NOMO-1 treated with DMSO at 0.1 percent for 48 hours (cell line): Measurements from ENCODE around the gene PLAC8.
A peak's percentile ranks its signal among the peaks of the same experiment; 100 is the strongest.
"Not testable (repeated sequence)": the region's sequence is repeated elsewhere in the genome, so short reads cannot be mapped to it uniquely, and the experiment has no call there.

Experiments
- DNase-seq: peaks from one replicate; lab custom pipeline; 2025; ENCODE audit not compliant: unreplicated experiment; lab: John Stamatoyannopoulos, UW

PLAC8 gene

DNA sequence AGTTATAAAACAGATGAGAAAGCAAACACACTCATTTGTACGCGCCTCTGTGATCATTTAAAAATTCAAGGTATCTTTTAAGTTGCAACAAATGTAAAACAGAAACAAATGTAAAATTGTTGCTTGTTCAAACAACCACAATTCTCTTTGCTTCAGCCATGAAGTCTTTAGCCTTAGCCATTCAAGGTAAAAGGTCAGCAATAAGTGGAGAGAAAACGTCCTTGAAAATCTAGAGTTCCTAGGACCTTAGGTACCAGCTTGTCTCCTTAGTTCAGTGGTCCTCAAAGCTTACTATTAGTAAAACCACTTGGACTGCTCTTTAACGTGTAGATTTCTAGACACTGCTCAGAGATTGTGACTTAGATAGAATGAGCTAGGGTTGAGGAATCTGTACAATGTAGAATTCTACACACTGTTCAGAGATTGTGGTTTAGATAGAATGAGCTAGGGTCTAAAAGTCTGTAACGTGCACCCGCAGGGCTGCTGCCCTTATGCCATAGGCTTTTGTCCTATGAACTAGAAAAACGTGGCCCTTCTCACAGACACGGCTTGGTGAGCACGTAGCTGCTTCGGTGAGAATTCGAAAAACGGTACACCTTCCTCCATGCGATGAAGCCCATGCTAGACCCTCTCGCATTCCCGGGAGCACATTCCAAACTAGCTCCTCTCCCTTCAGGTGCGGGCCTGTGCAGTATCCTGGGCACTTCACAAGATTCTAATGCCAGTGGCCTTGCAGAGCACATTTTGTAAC lies 1.7 kb downstream of the PLAC8 start:
- DNase-seq: peak; percentile 62

DNA sequence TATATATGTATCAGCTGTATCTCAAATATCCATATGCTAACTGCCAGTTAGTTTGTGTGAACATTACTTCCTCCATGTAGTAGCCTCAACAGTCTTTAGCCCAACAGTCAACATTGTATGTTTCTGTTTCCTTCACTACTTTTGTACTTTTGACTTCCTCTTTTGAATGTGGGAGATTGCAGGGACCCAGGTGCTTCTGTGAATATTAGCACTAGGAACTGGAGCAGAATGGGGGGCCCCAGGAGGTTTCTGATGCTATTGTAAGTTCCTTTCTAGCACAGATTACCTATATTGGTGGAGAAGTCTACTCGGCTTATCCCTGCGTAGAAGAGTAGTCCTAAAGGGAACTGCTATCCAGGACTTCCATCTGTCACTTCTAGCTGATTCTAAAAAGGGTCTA lies 2.3 kb downstream of the PLAC8 start:
- peak; percentile 94 for DNase-seq

DNA sequence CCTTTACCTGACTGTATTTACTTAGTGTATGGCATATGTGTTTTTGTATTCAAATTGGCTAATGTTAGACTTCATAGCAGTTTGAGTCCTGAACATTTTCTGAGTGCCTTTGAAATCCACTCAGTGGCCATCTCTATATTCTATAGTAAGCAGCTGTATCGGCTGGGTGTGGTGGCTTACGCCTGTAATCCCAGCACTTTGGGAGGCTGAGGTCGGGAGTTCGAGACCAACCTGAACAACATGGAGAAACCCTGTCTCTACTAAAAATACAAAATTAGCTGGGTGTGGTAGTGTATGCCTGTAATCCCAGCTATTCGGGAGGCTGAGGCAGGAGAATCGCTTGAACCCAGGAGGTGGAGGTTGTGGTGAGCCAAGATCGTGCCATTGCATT lies 2.8 kb downstream of the PLAC8 start:
- DNase-seq: not testable (repeated sequence)

DNA sequence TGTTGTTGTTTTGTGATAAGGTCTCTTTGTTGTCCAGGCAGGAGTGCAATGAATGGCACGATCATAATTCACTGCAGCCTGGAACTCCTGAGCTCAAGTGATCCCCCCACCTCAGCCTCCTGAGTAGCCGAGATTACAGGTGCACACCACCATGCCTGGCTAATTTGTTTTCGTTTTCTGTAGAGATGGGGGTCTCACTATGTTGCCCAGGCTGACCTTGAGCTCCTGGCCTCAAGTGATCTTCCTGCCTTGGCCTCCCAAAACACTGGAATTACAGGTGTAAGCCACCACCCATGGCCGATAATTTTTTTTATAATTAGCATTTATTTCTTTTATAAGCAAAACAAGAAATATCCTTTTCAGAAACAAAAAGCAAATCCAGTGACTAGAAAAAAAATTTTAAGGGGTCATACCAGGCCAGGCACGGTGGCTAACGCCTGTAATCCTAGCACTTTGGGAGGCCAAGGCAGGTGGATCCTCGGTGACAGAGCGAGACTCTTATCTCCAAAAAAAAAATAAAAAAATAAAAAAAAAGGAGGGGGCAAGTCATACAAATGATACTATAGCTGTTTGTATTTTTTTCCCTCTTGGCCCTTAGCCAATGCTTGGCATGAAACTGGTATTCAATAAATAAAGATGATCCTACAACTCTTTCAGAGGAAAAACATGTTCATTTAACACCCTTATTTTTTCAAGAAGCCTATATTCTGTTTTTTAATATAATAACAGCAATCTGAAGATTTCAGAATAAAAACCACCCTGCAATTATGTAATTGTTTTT lies 3.4 kb downstream of the PLAC8 start:
- DNase-seq: no peak

DNA sequence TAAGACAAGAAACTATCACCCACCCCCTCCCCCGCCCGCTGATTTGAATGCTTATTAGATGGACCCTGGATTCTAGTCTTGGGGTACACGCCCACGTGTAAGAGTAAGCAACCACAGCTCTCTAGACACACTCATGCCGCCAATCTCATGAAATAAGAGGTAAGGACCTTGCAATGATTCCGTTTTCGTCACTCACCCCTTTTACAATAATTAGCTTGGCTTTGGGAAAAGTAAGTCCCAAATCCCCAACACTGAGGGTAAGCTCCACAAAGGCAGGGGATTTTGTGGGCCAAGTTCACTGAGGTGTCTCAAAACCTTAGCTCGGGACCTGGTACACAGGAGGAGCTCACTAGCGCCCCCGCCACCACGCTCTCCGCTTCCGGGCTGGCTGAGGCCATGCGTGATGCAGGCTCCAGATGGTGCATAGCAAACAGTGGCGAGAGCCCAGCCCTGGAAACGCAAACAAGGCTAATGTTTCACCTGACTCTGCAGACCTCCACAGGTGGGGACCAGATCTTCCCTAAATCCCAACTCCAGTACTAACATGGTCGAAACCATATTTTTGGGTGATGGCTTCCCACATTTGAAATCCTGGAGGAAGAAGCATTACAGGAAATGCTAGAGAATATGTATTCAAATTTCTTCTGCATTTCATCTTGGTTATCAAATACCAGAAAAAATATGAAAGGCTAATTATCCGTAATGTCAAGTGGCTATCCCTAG lies 4.1 kb downstream of the PLAC8 start:
- DNase-seq: peak; percentile 84

DNA sequence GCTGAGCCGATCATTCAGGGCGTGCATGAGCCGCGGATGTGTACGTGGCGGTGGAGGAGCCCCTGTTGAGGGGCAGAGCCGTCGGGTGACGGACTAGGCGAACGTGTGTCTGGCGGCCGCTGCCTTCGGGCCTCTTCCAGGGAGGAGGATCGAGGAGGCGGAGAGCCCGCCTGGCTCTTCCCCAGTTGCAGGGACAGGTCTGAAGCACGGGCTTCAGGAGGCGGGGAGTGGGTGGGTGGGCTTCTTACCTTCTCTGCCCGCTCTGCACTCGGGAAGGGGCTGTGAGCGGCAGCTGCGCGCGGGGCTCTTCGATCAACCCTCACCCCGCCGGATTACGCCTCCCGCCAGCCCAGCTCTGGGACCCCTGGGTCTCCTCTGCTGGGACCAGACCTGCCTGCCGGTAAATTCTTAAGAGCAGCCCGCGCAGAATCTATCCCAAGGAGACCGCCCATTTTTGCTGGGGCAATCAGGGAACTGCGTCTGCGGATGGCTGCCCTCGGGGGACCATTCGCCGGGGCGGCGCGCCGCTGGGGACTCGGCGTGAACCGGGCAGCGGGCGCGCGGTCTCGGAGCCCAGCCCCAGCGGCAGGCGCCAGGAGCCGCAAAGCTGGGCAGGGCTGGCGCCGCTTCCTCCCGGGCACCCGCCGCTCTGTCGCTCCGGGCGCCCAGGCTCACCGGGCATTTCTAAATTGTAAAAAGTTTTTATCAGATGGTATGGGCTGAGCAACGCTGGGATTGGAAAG lies 4.9 kb downstream of the PLAC8 start:
- DNase-seq: peak; percentile 30

DNA sequence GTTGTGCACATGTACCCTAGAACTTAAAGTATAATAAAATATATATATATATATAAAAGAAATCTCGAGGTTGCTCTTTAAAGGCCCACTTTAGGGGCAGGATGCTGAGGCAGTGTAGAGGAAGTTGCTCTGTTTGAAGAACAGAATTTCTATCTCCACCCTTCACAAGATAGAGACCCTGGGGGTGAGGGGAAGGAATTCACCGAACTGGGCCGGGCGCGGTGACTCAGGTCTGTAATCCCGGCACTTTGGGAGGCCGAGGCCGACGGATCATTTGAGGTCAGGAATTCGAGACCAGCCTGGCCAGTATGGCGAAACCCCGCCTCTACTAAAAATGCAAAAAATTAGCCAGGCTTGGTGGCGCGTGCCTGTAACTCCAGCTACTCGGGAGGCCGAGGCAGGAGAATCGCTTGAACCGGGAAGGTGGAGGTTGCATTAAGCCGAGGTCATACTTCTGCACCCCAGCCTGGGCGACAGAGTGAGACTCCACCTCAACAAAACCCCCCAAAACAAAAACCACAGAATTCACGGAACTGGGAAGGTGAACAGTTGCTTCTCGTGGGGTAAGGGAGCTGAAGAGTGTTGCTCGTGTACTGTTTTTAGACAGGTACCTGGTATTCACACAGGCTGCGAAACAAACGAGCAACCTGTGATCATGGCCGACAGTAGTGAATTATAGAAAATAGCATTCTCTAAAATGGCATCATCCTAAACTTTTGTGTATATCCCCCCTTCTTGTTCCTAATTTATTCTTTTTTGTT lies 6.2 kb downstream of the PLAC8 start:
- no peak for DNase-seq

DNA sequence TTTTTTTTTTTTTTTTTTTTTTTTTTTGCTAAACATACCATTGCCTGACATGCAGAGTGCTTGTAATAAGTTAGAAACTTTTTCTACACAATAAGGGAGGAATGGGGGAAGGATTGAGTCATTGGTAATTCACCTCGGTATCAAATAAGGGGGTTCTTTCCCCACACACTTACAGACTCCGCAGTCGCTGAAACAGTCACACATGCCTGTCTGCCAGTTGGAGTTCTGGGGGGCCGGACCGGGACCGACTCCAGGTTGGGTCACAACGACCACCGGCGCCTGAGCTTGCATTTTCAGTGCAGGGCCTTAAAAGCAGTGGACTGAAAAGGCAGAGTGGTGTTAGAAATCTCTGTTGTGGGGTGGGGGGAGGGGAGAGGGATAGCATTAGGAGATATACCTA lies 6.9 kb downstream of the PLAC8 start:
- DNase-seq: no peak

DNA sequence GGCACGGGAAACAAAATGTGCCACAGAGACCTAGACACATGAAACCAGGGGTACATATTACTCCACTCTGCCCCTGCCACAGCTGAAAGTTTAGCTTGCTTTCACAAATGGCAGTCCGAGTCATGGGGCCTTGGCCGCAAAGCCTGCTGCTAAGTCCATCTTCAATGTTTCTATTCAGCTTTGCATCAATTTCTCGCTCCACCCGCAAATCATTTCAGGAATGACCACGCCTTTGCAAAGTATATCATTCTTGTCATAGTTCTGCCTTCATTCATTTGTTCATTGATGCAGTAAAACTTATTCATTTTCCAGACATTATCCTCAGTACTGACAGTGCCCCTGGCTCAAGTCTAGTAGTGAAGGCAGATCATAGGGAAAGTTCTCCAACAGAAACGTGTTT lies 9.5 kb downstream of the PLAC8 start:
- DNase-seq: no peak

DNA sequence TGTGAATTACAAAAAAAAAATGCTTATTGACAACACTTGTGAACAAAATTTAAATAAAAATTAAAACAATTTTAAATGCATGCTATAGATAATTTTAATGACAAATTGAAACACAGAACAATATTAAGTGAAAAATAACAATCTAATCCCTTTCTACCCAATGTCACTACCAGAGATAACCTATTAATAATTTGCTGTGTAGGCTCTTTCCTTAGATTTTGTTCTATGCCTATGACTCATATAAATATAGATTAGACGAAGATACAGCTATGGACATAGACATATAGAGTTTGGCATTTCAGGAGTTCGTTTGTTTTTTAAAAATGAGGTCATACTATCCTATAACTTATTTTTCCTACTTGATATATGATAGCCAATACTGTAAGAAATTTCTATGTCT lies 18.1 kb downstream of the PLAC8 start:
- DNase-seq: no peak

DNA sequence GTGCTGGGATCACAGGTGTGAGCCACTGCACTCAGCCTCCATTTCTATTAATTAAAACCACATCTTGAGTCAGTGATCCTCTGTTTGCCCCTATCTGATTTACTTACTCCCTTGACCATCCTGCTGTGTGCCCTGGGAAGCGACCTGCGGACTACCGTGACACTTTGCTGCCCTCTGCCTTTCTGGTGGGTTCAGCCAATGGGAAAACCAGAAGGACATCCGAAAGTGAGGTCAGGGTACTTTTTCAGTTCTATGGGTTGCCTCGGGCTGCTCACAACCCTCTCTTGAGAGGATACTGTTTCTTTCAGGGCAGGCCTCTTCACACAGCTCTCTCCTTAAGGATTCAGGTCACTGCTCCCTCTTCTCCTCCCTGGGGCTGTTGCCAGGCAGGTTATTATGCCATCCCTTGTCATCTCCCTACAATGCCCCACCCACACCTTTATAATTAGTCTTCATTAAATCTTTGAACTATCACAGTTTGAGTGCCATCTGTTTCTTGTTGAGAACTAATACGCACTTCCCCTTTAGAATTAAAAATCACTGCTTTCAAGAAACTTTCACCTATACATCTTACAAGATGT lies 21.4 kb downstream of the PLAC8 start:
- no peak for DNase-seq

DNA sequence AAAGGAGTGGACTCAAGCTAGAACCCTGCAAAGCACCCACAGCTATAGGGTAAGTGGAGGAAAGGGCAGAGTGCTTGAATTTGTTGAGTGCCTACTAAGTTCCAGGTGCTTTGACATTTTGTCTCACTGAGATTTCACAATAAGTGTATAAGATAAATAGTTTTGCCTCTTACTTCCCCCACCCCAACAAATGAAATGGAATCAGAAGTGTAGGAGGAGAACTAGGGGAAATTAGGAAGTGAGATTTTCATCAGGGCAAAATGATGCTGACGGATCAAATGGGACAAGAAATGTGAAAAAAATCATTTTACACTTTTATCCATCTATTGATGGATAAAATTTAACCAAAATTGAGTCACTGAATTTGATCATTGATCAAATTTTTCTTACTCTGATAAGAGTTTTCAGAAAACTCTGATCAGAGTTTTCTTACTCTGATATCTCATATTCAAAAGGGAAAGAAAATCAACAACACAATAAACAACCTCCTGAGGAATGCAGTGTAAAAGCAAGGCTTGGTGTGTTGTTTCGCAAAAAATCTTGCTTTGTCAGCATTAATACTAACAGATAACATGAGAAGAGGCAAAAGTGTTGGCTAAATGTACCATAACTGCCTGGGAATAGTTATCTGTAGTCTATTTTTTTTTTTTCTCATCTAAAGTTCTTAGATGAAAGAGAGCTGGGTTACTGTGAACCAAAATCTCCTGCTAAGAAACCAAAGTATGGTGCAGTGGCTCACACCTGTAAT lies 24.9 kb downstream of the PLAC8 start:
- no peak for DNase-seq

DNA sequence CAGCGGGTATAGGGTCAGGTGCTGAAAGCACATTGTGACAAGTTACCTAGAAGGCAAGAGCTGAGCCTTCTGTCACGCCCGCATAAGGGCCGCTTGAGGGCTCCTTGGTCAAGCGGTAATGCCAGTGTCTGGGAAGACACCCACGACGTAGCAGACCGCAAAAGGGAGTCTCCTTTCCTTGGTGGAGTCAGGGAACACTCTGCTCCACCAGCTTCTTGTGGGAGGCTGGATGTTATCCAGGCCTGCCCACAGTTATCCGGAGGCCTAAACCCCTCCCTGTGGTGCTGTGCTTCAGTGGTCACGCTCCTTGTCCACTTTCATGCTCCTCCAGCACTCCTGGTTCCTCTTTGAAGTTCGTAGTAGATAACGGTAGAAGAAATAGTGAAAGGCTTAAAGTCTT lies 29.6 kb downstream of the PLAC8 start:
- DNase-seq: not testable (repeated sequence)

DNA sequence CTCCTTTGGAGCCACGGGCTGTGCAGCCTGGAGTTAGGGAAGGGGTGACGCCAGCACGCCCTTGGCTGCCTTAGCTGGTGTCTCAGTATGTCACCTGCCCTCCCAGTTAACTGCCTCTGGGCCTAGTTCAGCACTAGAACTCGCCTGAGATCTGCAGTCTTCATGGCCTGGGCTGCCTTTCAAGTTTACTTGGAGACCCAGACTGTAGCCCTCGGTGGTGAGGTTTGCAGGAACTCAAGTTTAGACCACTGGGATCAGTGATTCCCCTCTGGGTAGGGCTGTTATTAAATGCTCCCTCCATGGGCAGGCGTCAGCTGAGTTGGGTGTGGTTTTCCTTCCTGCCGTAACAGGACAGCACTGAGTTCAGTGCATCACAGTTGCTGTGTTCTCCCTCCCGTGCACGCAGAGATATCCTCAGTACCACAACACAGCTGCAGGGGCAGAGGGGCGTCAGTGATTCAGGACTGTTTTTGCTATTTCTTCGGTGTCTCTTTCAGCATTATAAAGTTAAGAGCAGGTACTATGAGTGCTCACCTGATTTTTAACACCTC lies 30.5 kb downstream of the PLAC8 start:
- DNase-seq: peak; percentile 61

DNA sequence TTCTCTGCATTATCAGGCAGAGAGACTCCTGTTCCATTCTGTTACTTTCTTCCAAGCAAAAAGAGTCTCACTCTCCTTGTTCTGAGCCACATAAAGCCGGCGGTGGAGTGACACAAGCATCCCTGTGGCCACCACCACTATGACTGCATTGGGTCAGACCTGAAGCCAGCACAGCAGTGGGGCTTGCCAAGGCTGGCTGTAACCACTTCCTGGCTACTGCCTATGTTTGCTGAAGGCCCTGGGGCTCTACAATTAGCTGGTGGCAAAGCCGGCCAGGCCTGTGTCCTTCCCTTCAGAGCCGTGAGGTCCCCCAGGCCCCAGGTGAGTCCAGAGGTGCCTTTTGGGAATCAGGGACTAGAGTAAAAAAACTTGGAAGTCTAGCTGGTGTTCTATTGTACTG lies 31.8 kb downstream of the PLAC8 start:
- DNase-seq: peak; percentile 42

DNA sequence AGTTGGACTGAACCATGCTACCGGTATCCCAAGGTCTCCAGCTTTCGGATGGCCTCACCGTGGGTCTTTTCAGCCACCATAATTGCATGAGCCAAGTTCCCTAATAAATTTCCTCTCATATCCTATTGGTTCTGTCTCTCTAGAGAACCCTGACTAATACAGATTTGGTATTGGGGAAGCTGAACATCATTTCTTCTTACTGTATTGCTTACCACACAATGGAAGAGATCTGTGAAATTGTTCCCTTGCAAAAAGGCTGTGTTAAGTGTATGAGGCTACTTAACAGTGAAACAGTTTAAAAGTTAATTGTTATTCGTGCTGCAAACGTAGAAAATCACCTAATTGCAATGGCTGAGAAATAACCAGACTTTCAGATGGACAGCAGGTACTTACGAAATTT lies 34.0 kb downstream of the PLAC8 start:
- peak; percentile 66 for DNase-seq

DNA sequence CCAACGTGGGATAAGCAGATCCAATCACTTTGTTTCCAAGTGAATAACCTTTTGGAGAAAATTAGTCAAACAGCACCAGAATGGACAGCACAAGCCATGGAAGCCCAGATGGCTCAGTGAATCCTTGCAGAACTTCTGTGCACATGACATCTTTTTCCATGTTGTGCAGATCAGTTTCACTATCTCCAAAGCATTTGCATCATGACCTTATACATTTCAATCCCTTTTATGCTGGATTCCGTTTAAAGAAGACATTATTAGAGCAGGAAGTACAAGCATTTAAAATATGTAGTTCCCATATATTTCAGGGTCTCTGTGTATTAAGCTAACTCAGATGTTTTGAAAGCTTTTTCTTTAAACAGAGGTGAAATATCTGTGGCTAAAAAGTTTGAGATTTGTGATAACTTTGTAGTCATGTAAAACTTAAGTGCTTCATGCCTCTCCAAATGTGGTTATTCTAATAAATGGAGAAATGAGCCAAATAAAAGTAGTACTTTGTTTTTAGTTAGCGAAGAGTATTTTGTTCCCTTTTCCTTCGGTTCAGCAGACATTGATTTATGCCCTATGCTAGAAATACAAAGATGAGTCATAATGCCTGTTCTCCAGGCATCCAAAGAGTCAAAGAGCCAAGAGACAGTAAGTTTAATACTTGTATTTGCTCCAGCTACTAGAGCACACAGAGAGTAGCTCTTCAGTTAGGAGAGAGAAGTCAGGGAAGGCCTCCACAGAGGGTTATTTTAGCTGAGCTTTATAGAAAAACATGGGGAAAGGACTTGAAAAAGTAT lies 39.0 kb downstream of the PLAC8 start:
- peak; percentile 94 for DNase-seq

DNA sequence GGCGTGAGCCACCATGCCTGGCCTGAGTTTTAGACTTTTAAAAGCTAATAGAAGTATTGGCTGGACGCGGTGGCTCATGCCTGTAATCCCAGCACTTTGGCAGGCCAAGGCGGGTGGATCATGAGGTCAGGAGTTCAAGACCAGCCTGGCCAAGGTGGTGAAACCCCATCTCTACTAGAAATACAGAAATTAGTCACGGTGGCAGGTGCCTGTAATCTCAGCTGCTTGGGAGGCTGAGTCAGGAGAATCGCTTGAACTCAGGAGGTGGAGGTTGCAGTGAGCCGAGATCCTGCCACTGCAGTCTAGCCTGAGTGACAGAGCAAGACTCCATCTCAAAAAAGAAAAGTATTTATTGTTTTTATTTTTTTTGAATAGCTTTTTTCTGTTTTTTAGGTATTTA lies 39.7 kb downstream of the PLAC8 start:
- not testable (repeated sequence) for DNase-seq
